HG03039 (cell line): ENCODE results near the gene SLC39A9.
"Not testable (repeated sequence)": the region's sequence is repeated elsewhere in the genome, so short reads cannot be mapped to it uniquely, and the experiment has no call there.

Experiments
- ATAC-seq: cut with Tn5 transposase; IDR thresholded peaks from one replicate; pipeline ENCODE4 v1.9.1; 2021; ENCODE audit warnings: mild to moderate bottlenecking, moderate library complexity; ENCODE audit not compliant: unreplicated experiment

SLC39A9 gene

GRCh38 chr14:69368381-69368780, 30.1 kb upstream of the SLC39A9 start:
- no peak for ATAC-seq

GRCh38 chr14:69370061-69370460, 28.4 kb upstream of the SLC39A9 start:
- ATAC-seq = no peak

GRCh38 chr14:69372146-69372545, 26.3 kb upstream of the SLC39A9 start:
- ATAC-seq = no peak

GRCh38 chr14:69373104-69373503, 25.4 kb upstream of the SLC39A9 start:
- no peak for ATAC-seq

GRCh38 chr14:69374235-69374634, 24.3 kb upstream of the SLC39A9 start:
- no peak for ATAC-seq

GRCh38 chr14:69375182-69375581, 23.3 kb upstream of the SLC39A9 start:
- ATAC-seq = no peak

- no peak for ATAC-seq
These were observed 22.8 kb upstream of the SLC39A9 start for GRCh38 chr14:69375722-69376121.

- no peak for ATAC-seq
These were observed 22.1 kb upstream of the SLC39A9 start for GRCh38 chr14:69376439-69376838.

- ATAC-seq = no peak
These were observed 20.2 kb upstream of the SLC39A9 start for GRCh38 chr14:69378274-69378673.

- no peak for ATAC-seq
These were observed 11.2 kb upstream of the SLC39A9 start for GRCh38 chr14:69387311-69387710.

- ATAC-seq = not testable (repeated sequence)
These were observed 7.1 kb upstream of the SLC39A9 start for GRCh38 chr14:69391400-69391799.

GRCh38 chr14:69392481-69392880, 6.0 kb upstream of the SLC39A9 start:
- ATAC-seq = no peak

GRCh38 chr14:69395929-69396328, 2.6 kb upstream of the SLC39A9 start:
- no peak for ATAC-seq

GRCh38 chr14:69398818-69399210, 322 bp downstream of the SLC39A9 start:
- no peak for ATAC-seq

GRCh38 chr14:69399750-69400149, 1.3 kb downstream of the SLC39A9 start:
- ATAC-seq = no peak

- ATAC-seq = no peak
These were observed 1.7 kb downstream of the SLC39A9 start for GRCh38 chr14:69400154-69400553.

- no peak for ATAC-seq
These were observed 3.3 kb downstream of the SLC39A9 start for GRCh38 chr14:69401841-69402240.

GRCh38 chr14:69404478-69404877, 6.0 kb downstream of the SLC39A9 start:
- ATAC-seq = no peak

GRCh38 chr14:69404883-69405282, 6.4 kb downstream of the SLC39A9 start:
- ATAC-seq = no peak

GRCh38 chr14:69405762-69406161, 7.3 kb downstream of the SLC39A9 start:
- ATAC-seq = no peak

- no peak for ATAC-seq
These were observed 10.0 kb downstream of the SLC39A9 start for GRCh38 chr14:69408331-69408960.

- ATAC-seq = no peak
These were observed 15.0 kb downstream of the SLC39A9 start for GRCh38 chr14:69413483-69413882.

- not testable (repeated sequence) for ATAC-seq
These were observed 17.6 kb downstream of the SLC39A9 start for GRCh38 chr14:69416087-69416486.
